Cardiac muscle cell (in vitro differentiated cells and primary cell): ENCODE results near the gene GRID1. TPM values are rescaled to one million over a fixed set of nuclear protein-coding genes. Genes with fewer than 3 reads are reported as not detected.

Experiments
- DNase-seq, 2 donors: peaks; one replicate each; pipeline versions ENCODE4 v3.0.0 to v3.0.0-alpha.2; 2010 to 2017; ENCODE audit warnings: low read depth in 1 of 2, low spot score in 1 of 2
- H3K27ac ChIP-seq: fragments of 200-600 bp; sonication (generic); 2 replicates; pipeline ENCODE4 v1.5.1; 2016
- H3K27me3 ChIP-seq: fragments of 200-600 bp; sonication (generic); 2 replicates; pipeline ENCODE4 v1.6.0; 2016; ENCODE audit warnings: control low read depth
- H3K36me3 ChIP-seq: fragments of 200-600 bp; sonication (generic); 2 replicates; pipeline ENCODE4 v1.5.1; 2016; ENCODE audit warnings: control low read depth
- H3K4me1 ChIP-seq: fragments of 200-600 bp; sonication (generic); 2 replicates; pipeline ENCODE4 v1.8.1; 2017; ENCODE audit warnings: low read depth, mild to moderate bottlenecking, mixed run types
- H3K4me3 ChIP-seq: fragments of 200-600 bp; sonication (generic); 2 replicates; pipeline ENCODE4 v1.5.1; 2016; ENCODE audit warnings: mild to moderate bottlenecking
- H3K9me3 ChIP-seq: fragments of 200-600 bp; sonication (generic); 2 replicates; pipeline ENCODE4 v1.5.1; 2017; ENCODE audit warnings: low read depth, mild to moderate bottlenecking, control low read depth
- polyA plus RNA-seq: library from polyadenylated mRNA; unstranded; fragments of >200 nt; fragmentation: Nextera tagmentation; extraction: Ambion mirVana; gene quantifications from 2 replicates; pipeline ENCODE4 v1.2.1, GENCODE V29; 2016
- total RNA-seq: library from RNA; depleted of rRNA; stranded (reverse); fragments of >200 nt; gene quantifications from 2 replicates; pipeline ENCODE4 v1.2.3, GENCODE V29; 2016
- TF ChIP-seq, protein P1 (sequence below): IDR thresholded peaks from 2 replicates; pipeline ENCODE4 v1.5.1; 2012; ENCODE audit warnings: low read depth, mild to moderate bottlenecking, low read length

GRID1 gene
- total and polyA plus RNA-seq, 2 experiments from 2014 or later: 1.5 to 1.6 TPM

DNA sequence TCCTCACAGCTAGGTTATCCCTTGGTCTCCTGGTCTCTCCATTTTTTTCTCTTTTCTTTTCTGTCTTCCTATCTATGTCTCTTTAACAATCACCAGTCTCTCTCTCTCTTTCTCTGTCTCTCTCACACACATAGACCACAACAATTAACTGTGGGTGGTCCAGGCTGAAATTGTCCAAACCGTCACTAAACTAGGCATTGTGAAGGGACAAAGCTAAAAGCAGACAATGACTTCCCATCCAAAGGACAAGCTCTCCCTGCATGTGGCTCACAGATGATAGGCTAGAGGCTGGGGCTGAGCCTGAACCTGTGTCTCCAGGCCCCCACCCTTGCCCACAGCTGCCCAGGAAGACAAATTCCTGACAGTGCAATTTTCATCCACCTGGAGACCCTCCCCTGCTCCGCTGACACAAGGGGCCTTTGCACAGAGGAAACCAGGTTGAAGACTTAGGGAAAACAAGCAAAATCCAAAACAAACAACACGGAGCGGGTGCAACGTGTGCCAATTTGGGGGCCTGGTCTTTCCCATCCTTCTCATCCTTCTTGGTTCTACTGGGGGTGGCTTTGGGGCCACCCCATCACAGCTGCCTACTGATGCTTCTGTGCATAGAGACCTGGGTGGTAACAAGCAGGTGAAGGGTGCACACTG lies 755.4 kb downstream of the GRID1 start:
- DNase-seq: no peak
- no peaks in the 10 kb centered on the region for H3K27me3 ChIP-seq
- H3K4me3 ChIP-seq: no peak overlapping the region
- TF ChIP-seq, protein P1, sequence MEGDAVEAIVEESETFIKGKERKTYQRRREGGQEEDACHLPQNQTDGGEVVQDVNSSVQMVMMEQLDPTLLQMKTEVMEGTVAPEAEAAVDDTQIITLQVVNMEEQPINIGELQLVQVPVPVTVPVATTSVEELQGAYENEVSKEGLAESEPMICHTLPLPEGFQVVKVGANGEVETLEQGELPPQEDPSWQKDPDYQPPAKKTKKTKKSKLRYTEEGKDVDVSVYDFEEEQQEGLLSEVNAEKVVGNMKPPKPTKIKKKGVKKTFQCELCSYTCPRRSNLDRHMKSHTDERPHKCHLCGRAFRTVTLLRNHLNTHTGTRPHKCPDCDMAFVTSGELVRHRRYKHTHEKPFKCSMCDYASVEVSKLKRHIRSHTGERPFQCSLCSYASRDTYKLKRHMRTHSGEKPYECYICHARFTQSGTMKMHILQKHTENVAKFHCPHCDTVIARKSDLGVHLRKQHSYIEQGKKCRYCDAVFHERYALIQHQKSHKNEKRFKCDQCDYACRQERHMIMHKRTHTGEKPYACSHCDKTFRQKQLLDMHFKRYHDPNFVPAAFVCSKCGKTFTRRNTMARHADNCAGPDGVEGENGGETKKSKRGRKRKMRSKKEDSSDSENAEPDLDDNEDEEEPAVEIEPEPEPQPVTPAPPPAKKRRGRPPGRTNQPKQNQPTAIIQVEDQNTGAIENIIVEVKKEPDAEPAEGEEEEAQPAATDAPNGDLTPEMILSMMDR: no peak
- H3K9me3 ChIP-seq: no peaks in the 10 kb centered on the region
- no peak overlapping the region for H3K27ac ChIP-seq
- no peaks in the 10 kb centered on the region for H3K36me3 ChIP-seq
- H3K4me1 ChIP-seq: no peaks in the 10 kb centered on the region

DNA sequence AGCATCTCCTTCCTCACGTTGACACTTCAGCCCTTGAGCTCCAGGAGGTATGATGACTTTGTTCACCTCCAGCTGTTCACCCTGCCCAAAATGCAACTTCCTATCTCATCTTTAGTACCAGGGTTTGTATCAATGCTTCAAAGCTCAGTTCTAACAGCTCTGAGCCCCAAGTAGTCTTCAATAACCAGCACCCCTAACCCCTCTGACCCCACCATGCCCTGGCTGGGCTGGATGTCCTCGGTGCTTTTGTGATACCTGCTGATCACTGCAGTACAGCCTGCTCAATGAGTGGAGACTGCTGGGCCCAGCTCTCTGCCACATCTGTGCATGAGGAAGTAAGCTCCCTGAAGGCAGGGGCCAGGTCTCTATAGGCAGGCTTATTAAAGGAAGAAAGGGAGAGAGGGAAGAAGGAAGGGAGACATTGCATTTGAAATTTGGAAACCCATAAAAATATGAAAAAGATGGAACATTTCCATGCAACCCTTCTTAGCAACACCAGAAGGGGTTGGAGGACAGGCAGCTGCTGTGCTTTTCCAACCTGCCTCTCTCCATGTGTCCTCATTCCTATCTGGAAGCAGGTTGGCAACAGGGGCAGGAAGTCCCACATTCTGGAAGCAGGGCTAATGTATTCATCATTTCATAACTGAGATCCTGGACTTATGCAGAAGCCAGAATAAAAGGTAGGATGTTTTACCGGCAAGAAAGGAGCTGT lies 756.1 kb downstream of the GRID1 start:
- no peaks in the 10 kb centered on the region for H3K4me1 ChIP-seq
- DNase-seq: no peak

DNA sequence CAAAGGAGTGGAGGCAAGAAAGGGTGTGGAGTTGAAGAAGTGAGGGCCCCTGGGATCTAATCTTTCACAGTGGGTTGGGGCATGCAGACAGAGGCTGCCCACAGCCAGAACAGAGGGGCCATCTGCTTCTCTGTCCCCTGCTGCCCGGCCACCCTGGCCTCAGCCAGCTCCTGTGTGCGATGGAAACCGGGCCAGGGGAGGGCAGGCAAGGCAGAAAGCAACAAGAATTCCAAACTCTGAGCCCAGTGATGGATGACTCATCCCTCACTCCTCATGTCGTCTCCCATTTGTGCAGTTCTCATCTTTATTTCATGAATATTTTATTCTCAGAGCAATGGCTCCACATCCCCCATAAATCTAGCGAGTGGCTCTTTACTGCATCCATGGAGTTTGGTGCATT lies 757.1 kb downstream of the GRID1 start:
- H3K9me3 ChIP-seq: no peaks in the 10 kb centered on the region

More for the DNA sequence above, 756.1 kb downstream of the GRID1 start:
- H3K27ac ChIP-seq: no peak overlapping the region
- no peaks in the 10 kb centered on the region for H3K36me3 ChIP-seq
- no peaks in the 10 kb centered on the region for H3K27me3 ChIP-seq
- H3K4me3 ChIP-seq: no peak overlapping the region
- H3K9me3 ChIP-seq: no peaks in the 10 kb centered on the region
- TF ChIP-seq, protein P1: no peak

DNA sequence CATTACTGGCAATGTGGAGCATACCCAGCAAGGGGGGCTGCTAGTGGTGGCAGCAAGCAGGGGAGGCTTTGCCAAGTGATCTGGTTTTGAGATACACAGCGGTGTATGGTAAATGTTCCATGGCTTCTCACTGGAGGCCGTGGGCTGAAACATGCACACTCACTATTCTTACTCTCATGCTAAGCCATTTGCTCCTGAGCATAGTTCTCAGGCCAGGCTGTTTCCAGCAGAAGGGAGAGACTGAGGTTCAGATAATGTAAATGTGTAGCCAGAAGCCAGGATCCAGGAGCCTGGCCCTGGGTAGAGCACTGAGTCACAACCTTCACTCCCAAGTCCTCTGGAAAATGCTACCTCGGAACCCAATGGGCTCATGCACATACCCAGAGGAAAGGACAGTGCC lies 757.9 kb downstream of the GRID1 start:
- no peak for DNase-seq
- Histone ChIP-seq H3K27me3 (no peaks in the 10 kb centered on the region), H3K27ac (no peak overlapping the region), H3K4me1 (no peaks in the 10 kb centered on the region), H3K36me3 (no peaks in the 10 kb centered on the region), H3K9me3 (no peaks in the 10 kb centered on the region), H3K4me3 (no peak overlapping the region)
- TF ChIP-seq, protein P1: no peak

More for the DNA sequence above, 757.1 kb downstream of the GRID1 start:
- TF ChIP-seq, protein P1: no peak
- Histone ChIP-seq H3K4me1 (no peaks in the 10 kb centered on the region), H3K27ac (no peak overlapping the region), H3K36me3 (no peaks in the 10 kb centered on the region), H3K27me3 (no peaks in the 10 kb centered on the region), H3K4me3 (no peak overlapping the region)
- DNase-seq: no peak

DNA sequence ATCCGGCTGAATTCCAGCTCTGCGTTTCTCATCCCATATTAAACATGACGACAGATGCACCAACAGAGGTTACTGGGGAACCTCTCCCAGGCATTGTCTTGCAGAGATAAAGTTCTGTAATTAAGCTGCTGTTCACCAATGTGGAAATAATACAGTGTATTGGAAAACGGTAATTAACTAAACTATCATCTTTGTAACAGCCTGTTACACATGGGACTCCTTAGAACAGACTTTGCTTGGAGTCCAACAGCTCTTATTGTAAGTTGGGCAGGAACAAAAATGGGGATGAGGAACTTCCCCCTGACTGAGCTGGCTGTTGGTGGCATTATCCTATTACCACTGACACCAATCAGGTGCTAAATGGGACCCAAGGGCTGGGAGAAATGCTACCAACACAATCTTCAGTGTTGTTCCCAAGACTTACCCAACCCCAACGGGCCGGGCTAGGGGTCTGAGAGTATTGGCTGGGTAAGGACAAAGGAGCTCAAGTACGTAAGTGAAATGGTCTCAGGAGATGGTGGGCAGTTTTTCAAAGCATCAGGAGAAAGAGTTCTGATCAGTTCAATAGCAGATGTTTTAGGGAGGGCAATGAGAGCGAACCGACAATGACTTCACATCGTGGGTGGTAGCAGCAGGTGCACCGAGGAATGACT lies 759.4 kb downstream of the GRID1 start:
- no peaks in the 10 kb centered on the region for H3K27me3 ChIP-seq
- no peaks in the 10 kb centered on the region for H3K9me3 ChIP-seq
- TF ChIP-seq, protein P1: no peak
- DNase-seq: no peak
- H3K4me3 ChIP-seq: no peak overlapping the region
- no peaks in the 10 kb centered on the region for H3K36me3 ChIP-seq
- no peak overlapping the region for H3K27ac ChIP-seq
- no peaks in the 10 kb centered on the region for H3K4me1 ChIP-seq
